ENCODE results near the gene IPO13.

DNA sequence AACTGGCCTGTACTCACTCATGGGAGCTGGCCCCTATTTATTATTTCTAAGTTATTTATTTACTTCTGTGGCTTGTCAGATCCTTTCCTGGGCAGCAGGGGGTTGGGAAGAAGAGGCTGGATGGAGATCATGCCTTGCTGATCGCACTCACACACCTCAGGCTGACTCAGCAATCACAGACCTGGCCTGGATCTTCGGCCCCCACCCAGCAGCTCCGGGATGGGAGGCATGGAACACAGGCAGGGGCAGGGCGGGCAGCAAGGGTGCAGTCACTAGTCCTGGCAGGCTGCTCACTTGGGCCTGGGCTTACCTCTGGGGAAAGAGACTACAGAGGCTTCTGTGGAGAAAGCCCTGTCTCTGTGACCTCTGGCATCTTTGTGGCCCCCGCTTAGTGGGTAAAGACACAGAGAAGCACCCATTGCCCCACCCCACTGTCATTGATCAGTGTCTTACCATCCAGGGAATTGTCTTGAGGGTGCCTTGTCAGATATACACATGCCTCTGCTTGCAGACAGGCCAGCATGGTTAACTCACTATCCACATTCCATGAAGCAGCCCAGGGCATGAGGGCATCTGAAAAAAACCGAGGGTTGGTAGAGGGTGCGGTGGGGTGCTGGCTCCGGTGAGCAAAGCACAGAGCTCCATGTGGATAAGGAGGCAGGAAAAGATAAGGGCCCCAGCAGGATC, 9.4 kb upstream of the IPO13 start:
- TF ChIP-seq, protein P1, sequence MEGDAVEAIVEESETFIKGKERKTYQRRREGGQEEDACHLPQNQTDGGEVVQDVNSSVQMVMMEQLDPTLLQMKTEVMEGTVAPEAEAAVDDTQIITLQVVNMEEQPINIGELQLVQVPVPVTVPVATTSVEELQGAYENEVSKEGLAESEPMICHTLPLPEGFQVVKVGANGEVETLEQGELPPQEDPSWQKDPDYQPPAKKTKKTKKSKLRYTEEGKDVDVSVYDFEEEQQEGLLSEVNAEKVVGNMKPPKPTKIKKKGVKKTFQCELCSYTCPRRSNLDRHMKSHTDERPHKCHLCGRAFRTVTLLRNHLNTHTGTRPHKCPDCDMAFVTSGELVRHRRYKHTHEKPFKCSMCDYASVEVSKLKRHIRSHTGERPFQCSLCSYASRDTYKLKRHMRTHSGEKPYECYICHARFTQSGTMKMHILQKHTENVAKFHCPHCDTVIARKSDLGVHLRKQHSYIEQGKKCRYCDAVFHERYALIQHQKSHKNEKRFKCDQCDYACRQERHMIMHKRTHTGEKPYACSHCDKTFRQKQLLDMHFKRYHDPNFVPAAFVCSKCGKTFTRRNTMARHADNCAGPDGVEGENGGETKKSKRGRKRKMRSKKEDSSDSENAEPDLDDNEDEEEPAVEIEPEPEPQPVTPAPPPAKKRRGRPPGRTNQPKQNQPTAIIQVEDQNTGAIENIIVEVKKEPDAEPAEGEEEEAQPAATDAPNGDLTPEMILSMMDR (IDR thresholded peaks at IDR 0.05) = no peak
- no peak for TF ChIP-seq POLR2A (IDR thresholded peaks at IDR 0.05)
